ENCODE measurements around the gene VRK2. TPM values are rescaled to one million over a fixed set of nuclear protein-coding genes. Genes with fewer than 3 reads are reported as not detected.

Gene VRK2
- total and polyA plus RNA-seq, 8 donors = 4.7 to 18.1 (median 13.3) TPM

DNA sequence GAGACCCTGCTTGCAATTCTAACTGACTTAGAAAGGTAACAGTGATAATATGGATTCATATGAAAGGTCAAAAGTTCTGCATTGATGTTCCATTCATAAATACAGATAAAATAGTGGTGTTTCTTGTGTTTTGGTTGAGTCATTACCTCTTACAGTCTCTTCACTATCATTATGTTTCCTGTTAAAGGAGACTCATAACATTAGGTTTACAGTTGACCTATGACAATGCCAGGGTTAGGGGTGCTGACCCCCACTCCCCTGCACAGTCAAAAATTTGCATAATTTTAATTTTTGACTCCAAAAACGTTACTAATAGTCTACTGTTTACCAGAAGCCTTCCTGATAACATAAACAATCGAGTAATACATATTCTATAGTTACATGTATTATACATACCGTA is 75.4 kb downstream of the VRK2 start:
- DNase-seq (no peak), ATAC-seq (no peak), FAIRE-seq (no peak)
- H3K4me3 ChIP-seq = no peak overlapping the region
- peaks cover 0 to 5% (median 0%) of the 10 kb centered on the region in 3 donors for H3K36me3 ChIP-seq
- intact Hi-C loops (cut with DNase I) = no loop called here
- WGBS, 2 donors = 76 to 82% methylated on average over 3 of the region's 3 CpGs
- TF ChIP-seq, protein P1, sequence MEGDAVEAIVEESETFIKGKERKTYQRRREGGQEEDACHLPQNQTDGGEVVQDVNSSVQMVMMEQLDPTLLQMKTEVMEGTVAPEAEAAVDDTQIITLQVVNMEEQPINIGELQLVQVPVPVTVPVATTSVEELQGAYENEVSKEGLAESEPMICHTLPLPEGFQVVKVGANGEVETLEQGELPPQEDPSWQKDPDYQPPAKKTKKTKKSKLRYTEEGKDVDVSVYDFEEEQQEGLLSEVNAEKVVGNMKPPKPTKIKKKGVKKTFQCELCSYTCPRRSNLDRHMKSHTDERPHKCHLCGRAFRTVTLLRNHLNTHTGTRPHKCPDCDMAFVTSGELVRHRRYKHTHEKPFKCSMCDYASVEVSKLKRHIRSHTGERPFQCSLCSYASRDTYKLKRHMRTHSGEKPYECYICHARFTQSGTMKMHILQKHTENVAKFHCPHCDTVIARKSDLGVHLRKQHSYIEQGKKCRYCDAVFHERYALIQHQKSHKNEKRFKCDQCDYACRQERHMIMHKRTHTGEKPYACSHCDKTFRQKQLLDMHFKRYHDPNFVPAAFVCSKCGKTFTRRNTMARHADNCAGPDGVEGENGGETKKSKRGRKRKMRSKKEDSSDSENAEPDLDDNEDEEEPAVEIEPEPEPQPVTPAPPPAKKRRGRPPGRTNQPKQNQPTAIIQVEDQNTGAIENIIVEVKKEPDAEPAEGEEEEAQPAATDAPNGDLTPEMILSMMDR (IDR thresholded peaks at IDR 0.05) = no peak
- H3K4me1 ChIP-seq = no peaks in the 10 kb centered on the region
- no peaks in the 10 kb centered on the region for H3K27me3 ChIP-seq
- H3K9me3 ChIP-seq = no peaks in the 10 kb centered on the region
- H3K27ac ChIP-seq = no peak overlapping the region

DNA sequence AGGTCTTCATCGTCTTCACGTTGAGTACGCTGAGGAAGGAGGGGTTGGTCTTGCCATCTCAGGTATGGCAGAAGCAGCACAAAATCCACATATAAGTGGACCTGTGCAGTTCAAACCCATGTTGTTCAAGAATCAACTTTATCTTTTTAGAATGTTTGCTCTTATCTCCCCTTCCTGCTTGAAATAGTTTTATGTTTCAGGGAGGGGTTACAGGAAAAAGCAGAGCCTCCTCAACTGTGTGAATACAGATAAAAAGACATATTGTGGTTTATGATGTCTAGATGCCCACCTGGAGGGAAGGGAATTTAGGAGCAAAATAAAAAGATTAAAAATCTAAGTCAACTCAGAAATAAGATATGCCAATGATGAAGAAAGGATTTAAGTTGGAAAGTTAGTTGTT is 75.9 kb downstream of the VRK2 start:
- H3K27ac ChIP-seq = no peak overlapping the region
- TF ChIP-seq, protein P1 (IDR thresholded peaks at IDR 0.05) = no peak
- no peaks in the 10 kb centered on the region for H3K4me1 ChIP-seq
- DNase-seq = no peak
- H3K27me3 ChIP-seq = no peaks in the 10 kb centered on the region
- no peak for FAIRE-seq
- H3K9me3 ChIP-seq = no peaks in the 10 kb centered on the region
- intact Hi-C loops (cut with DNase I) = no loop called here
- 97 to 98% methylated on average over 3 of the region's 3 CpGs for WGBS, 2 donors
- no peak overlapping the region for H3K4me3 ChIP-seq
- no peak for ATAC-seq
- peaks cover 0 to 5% (median 0%) of the 10 kb centered on the region in 3 donors for H3K36me3 ChIP-seq

DNA sequence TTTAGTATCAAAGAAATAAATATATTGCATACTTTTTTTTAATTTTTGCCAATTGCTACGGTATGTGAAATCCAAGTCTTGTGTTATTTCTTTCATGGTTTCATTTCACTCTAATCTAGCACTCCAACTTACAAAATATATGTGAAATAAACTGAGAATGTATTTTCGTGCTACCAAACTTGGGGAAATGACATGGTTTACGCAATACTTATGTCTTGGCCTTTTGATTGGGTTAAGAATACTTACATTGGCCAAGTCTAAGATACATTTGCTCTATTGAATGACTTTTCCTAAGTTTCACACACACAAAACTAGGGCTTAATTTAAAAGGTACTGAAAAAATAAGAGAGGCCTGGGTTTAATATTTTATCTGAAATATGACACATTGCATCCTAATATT is 80.5 kb downstream of the VRK2 start:
- H3K4me1 ChIP-seq = peaks cover 0 to 8% (median 2%) of the 10 kb centered on the region in 3 donors
- H3K27me3 ChIP-seq = no peaks in the 10 kb centered on the region
- no peak for FAIRE-seq
- WGBS, 2 donors = 96 to 97% methylated on average over 3 of the region's 3 CpGs
- no peak overlapping the region for H3K4me3 ChIP-seq
- peaks cover 0 to 5% (median 0%) of the 10 kb centered on the region in 3 donors for H3K36me3 ChIP-seq
- no peak overlapping the region for H3K27ac ChIP-seq
- no peaks in the 10 kb centered on the region for H3K9me3 ChIP-seq
- no peak for ATAC-seq
- DNase-seq = no peak
- TF ChIP-seq, protein P1 (IDR thresholded peaks at IDR 0.05) = no peak
- intact Hi-C loops (cut with DNase I) = no loop called here

DNA sequence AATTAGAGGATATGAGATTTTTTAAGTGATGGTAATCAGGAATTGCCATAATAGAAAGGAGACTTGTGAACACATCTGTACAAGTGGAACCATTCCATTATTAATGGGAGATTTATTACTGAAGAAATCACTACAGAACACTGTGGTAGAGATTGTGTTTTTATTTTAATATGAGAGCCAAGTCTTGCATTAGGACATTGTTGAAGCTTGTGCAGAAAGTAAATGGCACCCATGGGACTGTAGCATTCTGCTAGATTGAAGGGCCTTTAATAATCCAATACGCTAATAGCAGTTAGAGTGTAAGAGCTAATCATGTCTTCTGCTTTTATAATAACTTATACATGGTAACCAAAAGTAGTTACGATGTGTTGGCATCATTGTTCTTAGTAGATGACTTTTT is 83.6 kb downstream of the VRK2 start:
- intact Hi-C loops (cut with DNase I) = no loop called here
- Histone ChIP-seq H3K27ac (no peak overlapping the region), H3K4me3 (no peak overlapping the region), H3K27me3 (no peaks in the 10 kb centered on the region), H3K9me3 (no peaks in the 10 kb centered on the region), H3K36me3 (no peaks in the 10 kb centered on the region), H3K4me1 (peaks cover 0 to 13% (median 3%) of the 10 kb centered on the region in 3 donors)
- DNase-seq = no peak
- FAIRE-seq = no peak
- TF ChIP-seq, protein P1 (IDR thresholded peaks at IDR 0.05) = no peak
- WGBS, 2 donors = 90 to 98% methylated on average over 2 of the region's 2 CpGs
- no peak for ATAC-seq

DNA sequence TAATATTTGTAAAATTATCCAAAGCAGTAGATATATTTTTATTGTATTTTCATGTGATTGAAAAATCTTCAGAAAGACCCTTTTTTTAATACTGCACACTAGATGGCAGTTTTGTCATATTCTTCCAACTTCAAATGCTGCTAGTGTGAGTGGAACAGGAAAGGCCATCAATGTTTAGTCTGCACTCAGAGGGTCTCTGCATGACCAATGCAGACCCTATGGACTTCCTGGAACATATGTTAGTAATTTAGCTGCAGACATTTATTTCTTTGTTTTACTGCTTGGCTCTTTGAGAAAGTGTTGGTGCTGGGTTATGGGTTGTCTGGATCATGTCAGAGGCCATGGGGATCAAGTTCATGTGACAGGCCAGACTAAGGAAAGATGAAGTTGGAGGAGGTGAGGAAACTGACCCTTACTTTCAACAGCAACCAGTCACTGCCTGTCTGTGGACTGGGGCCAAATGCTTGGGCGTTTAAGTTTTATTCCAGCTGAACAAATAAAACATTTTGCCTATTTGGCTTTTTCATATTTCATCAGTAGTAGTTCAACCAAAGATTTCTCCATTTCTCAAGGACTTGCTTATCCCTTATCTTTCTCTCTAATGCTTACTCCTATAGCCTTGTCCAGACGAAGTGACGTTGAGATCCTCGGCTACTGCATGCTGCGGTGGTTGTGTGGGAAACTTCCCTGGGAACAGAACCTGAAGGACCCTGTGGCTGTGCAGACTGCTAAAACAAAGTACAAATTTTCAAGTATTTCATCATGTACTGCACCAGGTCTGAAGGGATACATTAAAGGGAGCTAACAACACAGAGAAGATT is 84.8 kb downstream of the VRK2 start:
- FAIRE-seq = no peak
- Histone ChIP-seq H3K4me1 (peaks cover 0 to 13% (median 3%) of the 10 kb centered on the region in 3 donors), H3K4me3 (no peak overlapping the region), H3K9me3 (no peaks in the 10 kb centered on the region), H3K27ac (peak overlapping the region in 1 of 4 donors; percentile 30), H3K36me3 (no peaks in the 10 kb centered on the region), H3K27me3 (no peaks in the 10 kb centered on the region)
- intact Hi-C loops (cut with DNase I) = no loop called here
- DNase-seq = peak in 5 of 6 donors; percentile 35 to 79 (median 52)
- TF ChIP-seq, protein P1 (IDR thresholded peaks at IDR 0.05) = no peak
- 21 to 24% methylated on average over 5 of the region's 5 CpGs for WGBS, 2 donors
- ATAC-seq = peak; percentile 81 to 92 (median 91)

Measured in pancreas (tissue), 10 donors.